ENCODE data around the gene KCNIP1. TPM values are rescaled to one million over a fixed set of nuclear protein-coding genes. Genes with fewer than 3 reads are reported as not detected.

KCNIP1 gene
- total RNA-seq, 2 donors from 2014 or later = 0.52 to 0.99 TPM

GRCh38 chr5:170571875-170572852, 68.3 kb downstream of the KCNIP1 start:
- H3K4me1 ChIP-seq = peaks cover 25% of the 10 kb centered on the region
- no peak overlapping the region for H3K4me3 ChIP-seq
- ATAC-seq (peak; percentile 38), DNase-seq (peak in 3 of 4 donors; percentile 23 to 37 (median 35))
- no peaks in the 10 kb centered on the region for H3K27me3 ChIP-seq
- H3K36me3 ChIP-seq (replicated peaks in 1 of 2; ENCODE audit: insufficient read depth in 1 of 2, low read depth in 2 of 2) = no peaks in the 10 kb centered on the region
- WGBS, 2 donors = 17 to 19% methylated on average over 16 of the region's 16 CpGs
- no peak for TF ChIP-seq POLR2A (IDR thresholded peaks at IDR 0.05)
- TF ChIP-seq CTCF (IDR thresholded peaks at IDR 0.05) = no peak
- intact Hi-C loops (cut with DNase I) = no loop called here
- no peaks in the 10 kb centered on the region for H3K9me3 ChIP-seq
- H3K27ac ChIP-seq = no peak overlapping the region

- Histone ChIP-seq H3K9me3 (no peaks in the 10 kb centered on the region), H3K4me3 (no peak overlapping the region), H3K27me3 (no peaks in the 10 kb centered on the region), H3K36me3 (replicated peaks in 1 of 2; ENCODE audit: insufficient read depth in 1 of 2, low read depth in 2 of 2) (no peaks in the 10 kb centered on the region), H3K27ac (no peak overlapping the region), H3K4me1 (peaks cover 25% of the 10 kb centered on the region)
- DNase-seq (no peak), ATAC-seq (no peak)
- TF ChIP-seq POLR2A (IDR thresholded peaks at IDR 0.05) = no peak
- TF ChIP-seq CTCF (IDR thresholded peaks at IDR 0.05) = no peak
- intact Hi-C loops (cut with DNase I) = no loop called here
- 30 to 40% methylated on average over 4 of the region's 4 CpGs for WGBS, 2 donors
These were observed 69.3 kb downstream of the KCNIP1 start for GRCh38 chr5:170573114-170573513.

GRCh38 chr5:170573660-170574059, 69.8 kb downstream of the KCNIP1 start:
- WGBS, 2 donors = 67 to 85% methylated on average over 1 of the region's 1 CpG
- TF ChIP-seq CTCF (IDR thresholded peaks at IDR 0.05) = no peak
- TF ChIP-seq POLR2A (IDR thresholded peaks at IDR 0.05) = no peak
- intact Hi-C loops (cut with DNase I) = no loop called here
- H3K9me3 ChIP-seq = peaks cover 0 to 2% (median 0%) of the 10 kb centered on the region in 3 donors
- no peaks in the 10 kb centered on the region for H3K36me3 ChIP-seq (replicated peaks in 1 of 2; ENCODE audit: insufficient read depth in 1 of 2, low read depth in 2 of 2)
- no peaks in the 10 kb centered on the region for H3K27me3 ChIP-seq
- ATAC-seq (no peak), DNase-seq (no peak)
- peaks cover 25% of the 10 kb centered on the region for H3K4me1 ChIP-seq
- no peak overlapping the region for H3K4me3 ChIP-seq
- H3K27ac ChIP-seq = no peak overlapping the region

GRCh38 chr5:170576602-170577535, 73.0 kb downstream of the KCNIP1 start:
- Histone ChIP-seq H3K4me1 (peaks cover 4% of the 10 kb centered on the region), H3K36me3 (replicated peaks in 1 of 2; ENCODE audit: insufficient read depth in 1 of 2, low read depth in 2 of 2) (no peaks in the 10 kb centered on the region), H3K4me3 (no peak overlapping the region), H3K27me3 (no peaks in the 10 kb centered on the region), H3K9me3 (peaks cover 0 to 5% (median 0%) of the 10 kb centered on the region in 3 donors), H3K27ac (no peak overlapping the region)
- intact Hi-C loops (cut with DNase I) = no loop called here
- ATAC-seq (no peak), DNase-seq (no peak)
- 47 to 49% methylated on average over 11 of the region's 11 CpGs for WGBS, 2 donors
- TF ChIP-seq POLR2A (IDR thresholded peaks at IDR 0.05) (no peak), CTCF (IDR thresholded peaks at IDR 0.05) (no peak)

Data from body of pancreas (tissue), 4 donors.